HG02588 (cell line): ENCODE results near the gene SLC1A3.

Source experiments
- ATAC-seq: cut with Tn5 transposase; IDR thresholded peaks from one replicate; pipeline ENCODE4 v1.9.1; 2021; ENCODE audit warnings: mild to moderate bottlenecking, moderate library complexity; ENCODE audit not compliant: unreplicated experiment

SLC1A3 gene

GRCh38 chr5:36599986-36600779 is 6.2 kb upstream of the SLC1A3 start:
- ATAC-seq: no peak

DNA sequence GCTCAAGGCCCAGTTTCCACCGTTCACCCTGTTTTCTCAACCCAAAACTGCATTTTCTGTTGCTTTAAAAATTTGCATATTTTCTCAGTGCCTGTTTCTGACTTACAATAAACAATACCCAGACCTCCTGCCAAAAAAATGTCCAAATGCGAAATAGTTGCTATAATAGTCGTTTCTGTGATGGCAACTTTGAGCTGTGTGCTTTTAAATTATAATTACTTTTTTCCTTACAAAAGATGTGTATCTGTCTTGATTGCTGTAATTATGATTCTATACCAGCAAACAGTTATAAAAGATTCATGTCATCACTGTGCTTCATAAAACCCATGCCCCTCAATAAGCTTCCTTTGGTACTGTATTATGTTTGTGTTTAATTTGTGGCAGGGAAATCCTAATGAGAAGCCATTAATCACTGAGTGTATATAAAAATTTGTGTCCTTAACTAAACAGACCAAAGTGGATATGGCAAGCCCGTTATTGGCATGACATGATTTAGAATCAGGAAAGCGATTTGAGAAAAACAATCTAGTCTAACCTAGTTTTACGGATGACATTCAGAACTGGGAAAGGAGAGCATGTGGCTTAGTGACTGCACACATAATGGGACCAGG is 5.4 kb upstream of the SLC1A3 start:
- no peak for ATAC-seq

GRCh38 chr5:36602704-36603321 is 3.6 kb upstream of the SLC1A3 start:
- ATAC-seq: no peak

- no peak for ATAC-seq
These were observed 1.2 kb upstream of the SLC1A3 start for GRCh38 chr5:36605241-36605640.

DNA sequence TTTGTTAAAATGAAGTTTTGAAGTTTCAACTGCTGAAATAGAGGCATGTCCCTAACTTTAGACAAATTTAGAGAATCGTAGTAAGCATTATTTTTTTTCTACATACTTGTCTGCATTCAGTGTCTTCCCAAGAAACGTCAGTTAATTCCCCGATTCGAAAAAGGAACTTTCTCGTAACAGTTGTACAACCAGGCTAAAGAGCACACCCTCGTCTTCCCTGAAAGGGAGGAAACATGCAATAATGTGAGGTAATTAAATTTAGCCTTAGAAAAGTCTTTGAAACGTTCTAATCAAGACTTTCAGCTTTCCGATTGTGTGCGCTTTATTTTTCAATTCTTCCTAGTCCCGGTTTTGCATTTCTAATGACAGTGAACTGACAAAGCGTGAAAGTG is 374 bp upstream of the SLC1A3 start:
- no peak for ATAC-seq

GRCh38 chr5:36607114-36607571 is 737 bp downstream of the SLC1A3 start:
- no peak for ATAC-seq

GRCh38 chr5:36607838-36608783 is 1.7 kb downstream of the SLC1A3 start:
- ATAC-seq: no peak

DNA sequence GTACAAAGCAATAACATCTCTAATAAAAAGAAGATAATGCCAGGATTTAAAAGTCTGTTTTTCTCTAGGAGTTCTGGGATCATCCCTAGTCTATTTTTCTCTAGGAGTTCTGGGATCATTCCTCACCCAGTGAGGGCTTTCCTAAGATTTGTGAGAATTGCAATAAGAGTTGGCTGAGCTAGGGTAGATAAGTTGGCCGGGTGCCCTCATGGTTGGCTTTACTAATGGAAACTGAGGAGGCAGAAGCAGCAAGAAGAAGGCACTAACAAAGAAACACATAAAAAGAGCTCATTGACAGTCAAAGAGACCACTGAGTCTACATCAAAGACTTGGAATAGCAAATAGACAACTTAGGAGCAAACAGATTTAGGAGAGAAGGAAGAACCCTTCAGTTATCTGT is 4.2 kb downstream of the SLC1A3 start:
- ATAC-seq: no peak

GRCh38 chr5:36611520-36612274 is 5.3 kb downstream of the SLC1A3 start:
- no peak for ATAC-seq

DNA sequence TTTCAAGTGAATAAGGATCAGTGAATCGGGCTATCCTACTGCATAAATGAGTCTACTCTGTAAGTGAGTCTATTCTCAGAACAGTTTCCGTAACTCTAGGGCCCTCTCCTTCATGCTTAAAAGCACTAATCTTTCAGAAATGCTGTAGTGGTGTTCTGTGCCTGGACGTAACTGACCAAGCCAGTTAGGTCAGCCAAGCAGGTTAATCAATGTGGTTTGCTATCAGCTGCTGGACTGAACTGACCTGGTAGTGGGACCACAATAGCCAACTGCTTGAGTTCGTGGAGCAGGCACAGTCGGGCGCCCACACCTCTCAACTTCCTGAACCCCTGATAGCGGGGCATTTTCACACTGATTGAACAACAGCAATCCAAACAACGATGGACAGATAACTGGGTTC is 6.8 kb downstream of the SLC1A3 start:
- no peak for ATAC-seq

- ATAC-seq: no peak
These were observed 7.6 kb downstream of the SLC1A3 start for GRCh38 chr5:36613771-36614656.

- ATAC-seq: no peak
These were observed 8.4 kb downstream of the SLC1A3 start for GRCh38 chr5:36614657-36615308.

- no peak for ATAC-seq
These were observed 12.7 kb downstream of the SLC1A3 start for GRCh38 chr5:36619012-36619635.

GRCh38 chr5:36621985-36622384 is 15.6 kb downstream of the SLC1A3 start:
- no peak for ATAC-seq

DNA sequence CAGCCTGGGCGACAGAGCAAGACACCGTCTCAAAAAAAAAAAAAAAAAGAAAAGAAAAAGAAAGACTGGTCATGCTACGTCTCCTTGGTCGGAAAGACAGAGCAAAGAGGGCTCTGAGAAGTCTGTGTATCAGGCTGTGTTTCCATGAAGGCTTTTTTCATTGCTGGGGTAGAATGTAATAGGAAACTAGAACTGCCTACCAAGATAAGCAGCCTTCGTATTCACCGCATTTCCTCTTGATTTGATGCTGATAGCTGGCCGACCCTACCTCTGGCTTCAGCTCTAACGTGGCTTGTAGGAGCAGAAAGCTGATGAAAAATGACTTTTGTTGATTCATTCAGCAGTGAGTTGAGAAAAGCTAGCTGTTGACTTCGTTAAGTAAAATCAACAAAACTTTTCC is 17.4 kb downstream of the SLC1A3 start:
- ATAC-seq: no peak

DNA sequence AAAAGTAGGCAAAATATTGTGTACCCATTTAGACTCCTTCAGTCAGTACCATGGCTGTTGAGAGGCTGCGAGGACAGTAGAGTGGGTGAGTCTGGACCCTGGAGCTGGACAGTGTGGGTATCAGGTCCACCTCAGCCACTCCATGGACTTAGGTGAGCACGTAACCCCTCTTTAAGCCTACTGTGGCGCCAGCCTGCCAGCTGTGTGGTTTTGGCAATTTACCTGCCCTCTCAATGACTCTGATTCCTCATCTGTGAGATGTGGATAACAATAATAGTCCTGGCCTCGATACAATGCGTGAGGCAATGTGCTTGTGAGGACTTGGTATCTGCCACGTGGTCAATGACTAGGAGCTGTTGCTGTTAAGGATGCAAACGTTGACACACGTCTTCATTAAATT is 17.9 kb downstream of the SLC1A3 start:
- no peak for ATAC-seq

- no peak for ATAC-seq
These were observed 22.3 kb downstream of the SLC1A3 start for GRCh38 chr5:36628695-36629094.

DNA sequence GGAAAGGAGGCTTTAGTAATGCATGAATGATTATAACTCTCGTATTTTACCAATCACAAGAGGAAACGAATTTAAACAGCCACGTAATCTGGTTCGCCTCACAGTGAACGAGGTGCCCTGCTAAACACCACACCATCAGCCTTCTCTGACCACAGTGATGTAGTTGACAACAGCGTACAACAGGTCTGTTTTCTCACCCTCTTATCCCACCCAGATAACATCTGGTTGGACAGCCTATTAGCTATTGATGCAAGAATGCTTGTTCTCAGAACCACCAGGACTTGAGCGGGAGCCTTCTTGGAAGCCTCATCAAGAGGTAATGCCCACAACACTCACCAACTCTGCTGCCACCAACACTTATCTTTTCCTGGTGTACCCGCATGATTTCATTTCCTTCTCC is 23.3 kb downstream of the SLC1A3 start:
- ATAC-seq: no peak
